Lung (tissue), 12 donors: ENCODE data around the gene IL18. TPM values are rescaled to one million over a fixed set of nuclear protein-coding genes. Genes with fewer than 3 reads are reported as not detected.

Experiments used
- ATAC-seq: fragments of 200-7000 bp; cut with Tn5 transposase; one replicate; pipeline ENCODE4 v1.9.1; 2020; ENCODE audit warnings: moderate number of reproducible peaks; ENCODE audit not compliant: insufficient read depth, low FRiP score
- DNase-seq, 3 donors: peaks; one replicate each; pipeline ENCODE4 v3.0.0-alpha.2; 2013 to 2017
- H3K27ac ChIP-seq, 2 donors: one replicate each; pipeline ENCODE4 v1.5.1; 2013; ENCODE audit warnings: mild to moderate bottlenecking in 2 of 2, moderate library complexity in 2 of 2, control low read depth in 1 of 2, inconsistent platforms in 1 of 2, low read depth in 1 of 2, low read length in 1 of 2
- H3K27me3 ChIP-seq, 3 donors: one replicate each; pipeline ENCODE4 v1.5.1; 2013; ENCODE audit warnings: low read length in 2 of 3; ENCODE audit not compliant: control insufficient read depth in 3 of 3, insufficient read depth in 3 of 3
- H3K36me3 ChIP-seq, 4 donors: one replicate each; pipeline ENCODE4 v1.5.1; 2013; ENCODE audit warnings: low read length in 4 of 4, mild to moderate bottlenecking in 1 of 4, moderate library complexity in 1 of 4; ENCODE audit not compliant: control insufficient read depth in 4 of 4, insufficient read depth in 4 of 4
- H3K4me1 ChIP-seq, 5 donors: one replicate each; pipeline ENCODE4 v1.5.1; 2013; ENCODE audit warnings: low read length in 5 of 5, mild to moderate bottlenecking in 2 of 5, moderate library complexity in 1 of 5; ENCODE audit not compliant: control insufficient read depth in 5 of 5, insufficient read depth in 5 of 5
- H3K4me3 ChIP-seq: one replicate; pipeline ENCODE4 v1.5.1; 2013; ENCODE audit warnings: mild to moderate bottlenecking, control low read depth, moderate library complexity
- H3K9ac ChIP-seq, 2 donors: one replicate each; pipeline ENCODE4 v1.5.1; 2013; ENCODE audit warnings: low read length in 2 of 2, control low read depth in 1 of 2; ENCODE audit not compliant: insufficient read depth in 1 of 2
- H3K9me3 ChIP-seq, 4 donors: one replicate each; pipeline ENCODE4 v1.5.1; 2013; ENCODE audit warnings: low read length in 3 of 4, mild to moderate bottlenecking in 1 of 4, moderate library complexity in 1 of 4; ENCODE audit not compliant: control insufficient read depth in 4 of 4, insufficient read depth in 3 of 4
- CTCF ChIP-seq: IDR thresholded peaks from 2 replicates; pipeline ENCODE4 v1.5.1; 2012; ENCODE audit warnings: mild to moderate bottlenecking; ENCODE audit errors: control extremely low read depth, extremely low read depth
- WGBS, 2 donors: extraction: QIAGEN DNeasy Blood & Tissue Kit; methylation state at CpG; one replicate each; pipeline ENCODE4 v1.1.7; 2013; 5-methylcytosine and 5-hydroxymethylcytosine counted together
- polyA plus RNA-seq, 2 donors: library from polyadenylated mRNA; stranded (reverse); fragments of 200-250 nt; gene quantifications; one replicate each; pipeline ENCODE4 v1.2.1, GENCODE V29; 2013
- total RNA-seq, 2 donors: library from RNA; depleted of rRNA in 1 of 2; stranded (reverse); fragments of >200 nt in 1 of 2; gene quantifications; one replicate each; pipeline ENCODE4 v1.2.1, GENCODE V29; 2014 to 2021
- donor health status: control.
- donor health status: control.
- donor health status: Bipolar disorder and iron deficiency.
- donor health status: healthy.
- donor health status: DM: yes; HTN: yes; CAD: no.

IL18 gene
- total and polyA plus RNA-seq, 4 donors = 23.7 to 88.9 (median 27.0) TPM

GRCh38 chr11:112150517-112150916, 13.4 kb downstream of the IL18 start:
- DNase-seq (no peak), ATAC-seq (no peak)
- no peak overlapping the region for H3K4me3 ChIP-seq
- H3K27ac ChIP-seq = no peak overlapping the region
- no peak overlapping the region for H3K9ac ChIP-seq
- no peaks in the 10 kb centered on the region for H3K27me3 ChIP-seq
- WGBS, 2 donors = 77 to 85% methylated on average over 5 of the region's 5 CpGs
- no peaks in the 10 kb centered on the region for H3K4me1 ChIP-seq
- TF ChIP-seq CTCF = no peak
- peaks cover 0 to 6% (median 0%) of the 10 kb centered on the region in 4 donors for H3K36me3 ChIP-seq
- H3K9me3 ChIP-seq = no peaks in the 10 kb centered on the region

GRCh38 chr11:112143597-112143996, 20.3 kb downstream of the IL18 start:
- Histone ChIP-seq H3K9me3 (peaks cover 0 to 2% (median 0%) of the 10 kb centered on the region in 4 donors), H3K9ac (no peak overlapping the region), H3K36me3 (peaks cover 0 to 2% (median 0%) of the 10 kb centered on the region in 4 donors), H3K4me3 (no peak overlapping the region), H3K4me1 (no peaks in the 10 kb centered on the region), H3K27me3 (no peaks in the 10 kb centered on the region), H3K27ac (no peak overlapping the region)
- TF ChIP-seq CTCF = no peak
- WGBS, 2 donors = 93 to 95% methylated on average over 3 of the region's 3 CpGs
- DNase-seq (no peak), ATAC-seq (no peak)

GRCh38 chr11:112134473-112134872, 29.4 kb downstream of the IL18 start:
- Histone ChIP-seq H3K27ac (no peak overlapping the region), H3K27me3 (no peaks in the 10 kb centered on the region), H3K36me3 (no peaks in the 10 kb centered on the region), H3K9me3 (no peaks in the 10 kb centered on the region), H3K9ac (no peak overlapping the region), H3K4me1 (no peaks in the 10 kb centered on the region), H3K4me3 (no peak overlapping the region)
- WGBS, 2 donors = 92 to 99% methylated on average over 2 to 3 of the region's 4 CpGs
- no peak for TF ChIP-seq CTCF
- no peak for ATAC-seq
- DNase-seq = no peak

GRCh38 chr11:112132737-112133136, 31.2 kb downstream of the IL18 start:
- Histone ChIP-seq H3K27ac (no peak overlapping the region), H3K9ac (no peak overlapping the region), H3K4me3 (no peak overlapping the region), H3K9me3 (no peaks in the 10 kb centered on the region), H3K36me3 (peaks cover 0 to 2% (median 0%) of the 10 kb centered on the region in 4 donors), H3K27me3 (no peaks in the 10 kb centered on the region), H3K4me1 (no peaks in the 10 kb centered on the region)
- TF ChIP-seq CTCF = no peak
- DNase-seq (no peak), ATAC-seq (no peak)
- WGBS, 2 donors = 42 to 67% methylated on average over 2 of the region's 2 CpGs
